Brain microvascular endothelial cell (primary cell): ENCODE results near the gene ADCY6.
A peak's percentile ranks its signal among the peaks of the same experiment; 100 is the strongest.

Experiments
- DNase-seq: peaks from one replicate; pipeline ENCODE4 v3.0.0-alpha.2; 2020
- H3K27ac ChIP-seq: fragments of 250-450 bp; sonication (Bioruptor Pico); 2 replicates; pipeline ENCODE4 v1.5.1; 2020; ENCODE audit warnings: mild to moderate bottlenecking, moderate library complexity
- H3K27me3 ChIP-seq: fragments of 250-450 bp; sonication (Bioruptor Pico); replicated peaks from 2 replicates; pipeline ENCODE4 v1.5.1; 2020; ENCODE audit warnings: mild to moderate bottlenecking
- H3K36me3 ChIP-seq: fragments of 250-450 bp; sonication (Bioruptor Pico); replicated peaks from 2 replicates; pipeline ENCODE4 v1.5.1; 2020; ENCODE audit warnings: mild to moderate bottlenecking
- H3K4me3 ChIP-seq: 2 replicates; pipeline ENCODE4 v1.5.1; 2011; ENCODE audit warnings: low read depth, mild to moderate bottlenecking, control low read depth, low read length, moderate library complexity
- CTCF ChIP-seq: IDR thresholded peaks from 2 replicates; pipeline ENCODE4 v1.5.1; 2011; ENCODE audit warnings: low read depth, mild to moderate bottlenecking, moderate library complexity, low read length, control low read depth, inconsistent platforms; ENCODE audit errors: missing control alignments
- in situ Hi-C: cut with HindIII; loops from 2 replicates; pipeline ENCODE4 v1.10.0; 2017; ENCODE audit warnings: low sequenced_read_pairs, low pct_ligation_motif_present

The ADCY6 gene

GRCh38 chr12:48823281-48823680 lies 34.4 kb upstream of the ADCY6 start:
- H3K36me3 ChIP-seq, result peaks cover 39% of the 10 kb centered on the region
- in situ Hi-C loops, result no loop called here
- no peak for DNase-seq

GRCh38 chr12:48822711-48823110 lies 33.8 kb upstream of the ADCY6 start:
- Histone ChIP-seq H3K27ac (no peak overlapping the region), H3K36me3 (peaks cover 34% of the 10 kb centered on the region), H3K4me3 (no peak overlapping the region), H3K27me3 (no peaks in the 10 kb centered on the region)
- no peak for TF ChIP-seq CTCF
- DNase-seq, result no peak
- in situ Hi-C loops, result no loop called here

More at GRCh38 chr12:48823281-48823680, 34.4 kb upstream of the ADCY6 start:
- H3K27me3 ChIP-seq, result no peaks in the 10 kb centered on the region
- no peak overlapping the region for H3K4me3 ChIP-seq
- no peak overlapping the region for H3K27ac ChIP-seq
- TF ChIP-seq CTCF, result no peak

DNA sequence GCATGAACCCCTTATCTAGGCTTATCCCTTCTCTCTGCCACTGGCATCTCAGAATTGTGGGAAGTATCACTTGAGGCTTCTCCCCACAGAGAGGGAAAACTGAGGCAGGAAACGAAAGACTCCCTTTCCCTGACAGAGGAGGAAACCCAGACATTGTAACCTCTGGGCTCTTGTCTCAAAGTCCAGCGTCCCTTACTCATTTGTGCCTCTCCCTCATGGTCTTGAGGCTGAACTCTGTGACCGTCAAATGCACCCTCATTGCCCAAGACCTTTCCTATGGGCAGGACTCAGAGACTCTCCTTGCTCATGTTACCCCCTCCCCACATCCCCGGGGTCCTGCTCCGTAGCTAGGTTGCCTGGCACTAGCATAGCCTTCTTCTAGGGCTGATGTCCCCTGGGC lies 33.2 kb upstream of the ADCY6 start:
- Histone ChIP-seq H3K36me3 (peaks cover 28% of the 10 kb centered on the region), H3K27me3 (no peaks in the 10 kb centered on the region), H3K27ac (no peak overlapping the region), H3K4me3 (no peak overlapping the region)
- no peak for TF ChIP-seq CTCF
- in situ Hi-C loops, result no loop called here
- DNase-seq, result no peak

DNA sequence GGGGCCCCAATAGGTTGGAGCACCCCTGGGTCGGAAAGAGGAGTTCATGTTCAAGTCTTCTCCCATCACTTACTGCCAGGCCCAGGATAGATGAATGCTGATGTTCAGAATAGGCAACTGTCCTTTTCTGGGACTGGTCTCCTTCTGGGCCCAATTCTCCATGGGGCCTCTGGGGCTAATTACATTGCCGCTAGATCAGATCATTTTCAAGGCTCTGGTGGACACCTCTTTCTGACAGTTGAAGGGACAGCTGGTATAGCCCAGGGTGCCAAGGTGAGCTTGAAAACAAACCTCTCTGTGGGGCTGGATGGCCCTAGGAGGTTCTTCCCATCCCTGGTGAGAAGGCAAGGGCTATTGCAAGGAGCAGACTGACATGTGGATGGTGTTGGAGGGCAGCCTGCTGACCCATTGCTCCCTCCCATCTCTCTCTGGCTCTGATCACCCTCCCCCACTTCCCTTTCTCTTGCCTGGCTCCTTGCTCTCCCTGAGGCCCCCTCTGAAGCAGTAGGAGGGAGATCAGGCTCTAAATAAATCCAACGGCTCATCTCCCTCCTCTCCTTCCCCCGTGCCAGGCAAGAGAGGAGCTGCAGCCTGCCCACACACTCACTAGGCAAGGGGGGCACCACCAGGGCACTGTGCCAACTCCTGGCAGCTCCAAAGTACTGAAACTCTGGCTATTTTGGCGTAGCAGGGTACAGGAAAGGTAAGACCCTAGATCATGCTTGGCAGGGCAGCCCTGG lies 31.3 kb upstream of the ADCY6 start:
- TF ChIP-seq CTCF, result no peak
- Histone ChIP-seq H3K36me3 (peaks cover 11% of the 10 kb centered on the region), H3K27me3 (no peaks in the 10 kb centered on the region), H3K27ac (no peak overlapping the region), H3K4me3 (no peak overlapping the region)
- no peak for DNase-seq
- in situ Hi-C loops, result no loop called here

- no peak overlapping the region for H3K27ac ChIP-seq
- peak overlapping the region; percentile 67 for H3K4me3 ChIP-seq
- no peaks in the 10 kb centered on the region for H3K27me3 ChIP-seq
- TF ChIP-seq CTCF, result peak; percentile 39
- peaks cover 3% of the 10 kb centered on the region for H3K36me3 ChIP-seq
- no peak for DNase-seq
- in situ Hi-C loops, result no loop called here
Observed at GRCh38 chr12:48818831-48819590, 30.1 kb upstream of the ADCY6 start.
